NCI-H345 treated with DMSO at 0.1 percent for 48 hours (cell line): ENCODE measurements around the gene ZNF101.

Experiments used
- DNase-seq: peaks from one replicate; lab custom pipeline; 2025; ENCODE audit not compliant: unreplicated experiment; lab: John Stamatoyannopoulos, UW

ZNF101 gene

DNA sequence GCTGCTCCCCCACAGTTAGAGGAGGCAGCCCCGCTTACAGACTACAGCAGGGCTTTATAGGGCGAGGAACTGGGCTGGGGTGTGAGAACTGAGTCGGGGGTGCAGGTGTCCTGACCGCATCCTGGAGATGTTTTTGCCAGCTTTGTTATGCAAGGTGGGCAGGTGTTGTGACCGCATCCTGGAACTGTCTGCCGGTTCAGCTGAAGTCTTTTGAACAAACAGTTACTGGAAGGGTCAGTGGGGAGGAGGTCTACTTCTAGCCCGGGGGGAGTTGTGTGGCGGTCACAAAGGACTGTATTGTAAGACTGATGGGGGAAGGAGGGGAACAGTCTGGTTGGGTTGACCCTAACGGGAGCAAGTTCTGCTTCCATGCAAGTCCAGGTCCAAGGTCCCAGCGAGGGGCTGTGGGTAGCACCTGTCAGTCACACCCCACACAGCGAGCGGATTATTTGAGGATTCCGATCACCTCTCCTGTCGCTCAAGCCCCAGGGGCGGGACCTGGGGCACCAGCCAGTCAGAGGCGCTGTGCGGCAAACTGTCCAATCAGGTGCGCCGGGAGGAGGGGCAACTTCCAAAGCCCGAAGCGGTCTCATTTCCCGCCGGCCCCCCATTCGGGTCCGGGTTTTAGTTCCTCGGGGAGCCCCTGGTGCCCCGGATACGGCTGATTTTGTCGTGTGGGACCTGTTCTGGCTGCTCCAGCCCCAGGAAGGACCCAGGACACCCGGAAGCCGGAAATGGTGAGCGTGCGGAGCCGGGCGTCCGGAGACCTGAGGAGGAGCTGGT is at the start of gene ZNF101:
TSS of gene ZNF101 (plus strand) at position 610 of the 783 bp plus-strand sequence. CDS start at position 735, 125 bp downstream.
- DNase-seq, result peak; percentile 69

DNA sequence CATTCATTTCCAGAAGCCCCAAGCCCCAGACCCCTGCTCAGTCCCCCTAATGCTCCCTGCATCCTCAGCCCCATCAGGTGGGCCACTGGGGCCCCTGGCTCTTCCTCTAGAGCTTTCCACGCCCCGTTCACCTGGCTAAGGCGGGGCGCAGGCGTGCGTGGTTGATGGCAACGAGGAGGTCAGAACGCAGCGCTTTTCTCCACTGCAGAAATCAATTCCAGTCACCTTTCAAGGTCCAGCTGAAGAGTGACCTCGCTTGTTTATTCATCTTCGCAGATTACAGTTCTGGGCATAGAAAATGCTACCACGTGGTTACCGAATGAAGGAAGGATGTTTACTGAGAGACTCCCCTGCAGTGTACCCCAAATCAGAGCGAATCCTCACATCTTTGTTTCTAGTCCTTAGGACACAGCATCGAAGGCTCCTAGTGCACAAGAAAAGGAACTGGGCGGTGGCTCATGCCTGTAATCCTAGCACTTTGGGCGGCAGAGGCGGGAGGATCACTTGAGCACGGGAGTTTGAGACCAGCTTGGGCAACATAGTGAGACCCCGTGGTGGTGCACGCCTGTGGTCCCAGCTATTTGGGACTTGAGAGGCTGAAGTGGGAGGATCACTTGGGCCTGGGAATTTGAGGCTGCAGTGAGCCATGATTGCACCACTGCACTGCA is 49.3 kb upstream of the ZNF101 start:
- DNase-seq, result no peak

GRCh38 chr19:19619849-19620210 is 48.8 kb upstream of the ZNF101 start:
- no peak for DNase-seq

DNA sequence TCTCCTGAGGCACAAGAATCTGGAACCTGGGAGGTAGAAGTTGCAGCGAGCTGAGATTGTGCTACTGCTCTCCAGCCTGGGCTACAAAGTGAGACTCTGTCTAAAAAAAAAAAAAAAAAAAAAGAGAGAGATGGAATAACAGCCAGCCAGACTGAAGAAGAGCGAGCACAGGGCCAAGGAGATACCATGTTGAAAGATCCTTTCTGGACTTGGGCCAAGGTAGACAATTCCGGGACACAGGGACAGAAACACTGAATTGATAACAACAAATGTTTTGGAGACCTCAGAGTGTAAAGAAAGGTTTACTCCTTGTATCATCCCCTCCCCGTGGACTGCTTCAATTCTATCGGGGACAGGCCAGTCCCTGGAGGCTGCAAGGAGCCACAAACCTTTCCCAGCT is 45.3 kb upstream of the ZNF101 start:
- DNase-seq, result no peak

- DNase-seq, result no peak
Observed at GRCh38 chr19:19624032-19624570, 44.5 kb upstream of the ZNF101 start.

GRCh38 chr19:19626516-19627472 is 41.8 kb upstream of the ZNF101 start:
- no peak for DNase-seq

- DNase-seq, result peak; percentile 51
Observed at GRCh38 chr19:19627621-19628500, 40.8 kb upstream of the ZNF101 start, which contains the start of gene LPAR2. Gene LPAR2 (minus strand): TSS chr19:19628220. CDS start chr19:19627275, 945 bp downstream.

DNA sequence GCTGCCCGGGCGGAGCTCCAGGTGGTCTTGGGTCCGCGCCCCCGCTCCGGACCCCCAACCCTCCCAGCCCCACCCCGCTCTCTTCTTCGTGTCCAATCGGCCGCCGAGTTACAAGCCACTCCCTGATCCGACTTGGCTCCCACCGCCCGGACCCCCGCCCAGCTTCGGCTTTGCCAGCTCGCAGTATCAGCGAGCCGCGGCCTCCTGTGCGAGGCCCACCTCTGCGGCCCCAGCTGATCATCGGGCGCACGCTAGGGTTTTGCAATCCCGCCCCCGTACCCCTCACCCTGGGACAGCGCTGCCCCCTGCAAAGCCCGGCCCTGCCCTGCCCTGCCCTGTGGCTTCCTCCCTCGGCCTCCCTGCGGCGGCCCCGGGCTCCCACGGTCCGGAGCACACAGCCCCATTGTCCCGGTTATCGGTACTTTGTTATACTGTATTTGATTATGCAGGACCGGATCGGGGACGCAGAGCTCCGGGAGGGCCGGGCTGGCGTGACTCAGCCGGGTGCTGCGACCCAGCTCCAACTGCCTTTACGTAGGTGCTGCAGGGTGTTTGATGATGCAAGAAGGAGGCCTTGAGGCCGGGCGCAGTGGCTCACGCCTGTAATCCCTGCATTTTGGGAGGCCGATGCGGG is 40.0 kb upstream of the ZNF101 start:
- peak; percentile 51 for DNase-seq

- DNase-seq, result no peak
Observed at GRCh38 chr19:19630062-19630414, 38.6 kb upstream of the ZNF101 start.

DNA sequence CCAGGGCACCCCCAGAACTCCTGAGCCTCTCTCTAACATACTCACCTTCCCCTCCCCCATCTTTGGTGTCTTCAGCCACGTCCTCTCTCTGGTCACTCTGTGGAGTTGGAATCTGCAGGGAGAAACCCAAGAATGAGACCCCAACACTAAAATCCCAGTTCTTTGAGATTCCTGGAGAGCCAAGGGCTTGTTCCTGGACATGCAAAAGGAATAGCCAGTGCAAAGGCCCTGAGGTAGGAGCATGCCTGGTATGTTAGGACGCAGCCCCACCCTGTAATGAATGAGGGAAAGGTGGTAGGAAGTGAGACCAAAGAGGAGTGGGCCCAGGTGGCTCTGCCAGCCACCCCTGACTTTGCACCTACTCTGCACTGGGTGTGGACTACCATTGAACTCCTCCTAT is 38.2 kb upstream of the ZNF101 start:
- DNase-seq, result no peak

DNA sequence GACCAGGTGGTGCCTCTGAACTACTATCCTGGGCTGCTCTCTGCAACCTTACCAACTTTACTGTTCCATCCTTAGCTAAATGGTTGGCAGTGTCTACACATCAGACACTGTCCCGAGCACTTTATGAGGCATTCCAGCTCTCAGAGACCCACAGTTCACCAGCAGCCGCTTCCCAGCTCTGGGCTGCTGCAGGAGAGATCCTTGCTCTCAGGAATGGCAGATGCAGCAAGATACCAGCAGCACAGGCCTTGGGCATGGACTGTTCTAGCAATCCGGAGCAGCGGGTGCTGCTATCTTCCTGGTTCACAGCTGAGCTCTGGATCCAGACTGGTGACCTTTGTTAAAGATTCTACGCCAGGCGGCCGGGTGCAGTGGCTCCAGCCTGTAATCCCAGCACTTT is 37.3 kb upstream of the ZNF101 start:
- no peak for DNase-seq

GRCh38 chr19:19632661-19633060 is 36.0 kb upstream of the ZNF101 start:
- no peak for DNase-seq

DNA sequence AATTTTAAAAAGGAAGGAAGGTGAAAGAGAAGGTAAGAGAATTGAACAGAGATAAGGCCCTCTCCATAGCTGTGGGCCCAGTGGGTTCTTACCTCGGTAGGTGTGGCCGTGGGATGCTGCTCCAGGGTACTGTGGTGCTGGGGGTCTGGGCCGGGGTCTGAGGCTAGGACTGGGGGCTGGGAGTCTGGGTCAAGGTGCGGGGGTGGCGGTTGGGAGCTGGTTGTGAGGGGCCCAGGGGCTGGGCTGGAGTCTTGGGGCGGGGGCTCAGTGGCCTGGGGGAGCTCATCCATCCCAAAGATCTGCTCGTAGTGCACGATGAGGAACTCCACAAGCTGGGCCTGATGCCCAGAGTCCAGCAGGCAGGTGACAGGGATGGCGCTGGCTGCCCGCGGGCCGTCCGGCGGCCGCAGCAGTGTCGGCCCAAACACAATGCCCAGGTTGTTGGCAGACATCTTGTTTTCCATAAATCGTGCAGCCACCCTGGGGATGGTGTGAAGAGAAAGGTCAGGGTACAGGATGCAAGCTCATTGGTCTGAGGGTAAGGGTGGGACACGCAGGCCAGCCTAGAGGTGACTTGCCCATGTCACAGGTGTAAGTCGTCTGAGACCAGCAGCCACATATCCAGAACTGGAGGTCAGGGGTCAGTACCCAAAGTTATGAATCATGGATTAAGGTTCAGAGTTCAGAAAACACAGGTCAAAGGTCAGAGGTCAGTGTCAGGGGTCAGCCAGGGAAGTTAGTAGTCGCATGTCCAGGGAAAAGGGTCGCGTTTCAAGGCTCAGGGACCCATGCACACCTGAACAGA is 34.7 kb upstream of the ZNF101 start:
- DNase-seq, result no peak

GRCh38 chr19:19634516-19635312 is 33.9 kb upstream of the ZNF101 start:
- DNase-seq, result no peak

DNA sequence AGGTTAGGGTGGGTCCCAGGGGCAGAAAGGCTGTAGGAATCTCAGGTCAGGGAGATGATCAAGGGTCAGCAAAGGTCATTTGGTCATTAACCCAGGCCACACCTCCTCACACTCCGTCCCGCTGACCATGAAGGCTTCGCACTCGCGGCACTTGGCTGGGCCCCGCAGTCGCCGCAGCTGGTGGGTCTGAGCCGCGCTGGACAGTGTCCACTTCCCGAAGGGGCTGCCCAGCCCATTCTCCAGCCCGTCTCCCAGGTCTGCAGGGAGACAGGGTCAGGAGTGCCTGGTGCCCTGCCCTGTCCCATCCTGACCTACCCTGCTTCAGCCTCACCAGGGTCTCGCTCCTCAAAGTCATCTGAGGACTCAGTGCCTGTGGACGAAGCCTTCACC is 33.3 kb upstream of the ZNF101 start:
- DNase-seq, result no peak

DNA sequence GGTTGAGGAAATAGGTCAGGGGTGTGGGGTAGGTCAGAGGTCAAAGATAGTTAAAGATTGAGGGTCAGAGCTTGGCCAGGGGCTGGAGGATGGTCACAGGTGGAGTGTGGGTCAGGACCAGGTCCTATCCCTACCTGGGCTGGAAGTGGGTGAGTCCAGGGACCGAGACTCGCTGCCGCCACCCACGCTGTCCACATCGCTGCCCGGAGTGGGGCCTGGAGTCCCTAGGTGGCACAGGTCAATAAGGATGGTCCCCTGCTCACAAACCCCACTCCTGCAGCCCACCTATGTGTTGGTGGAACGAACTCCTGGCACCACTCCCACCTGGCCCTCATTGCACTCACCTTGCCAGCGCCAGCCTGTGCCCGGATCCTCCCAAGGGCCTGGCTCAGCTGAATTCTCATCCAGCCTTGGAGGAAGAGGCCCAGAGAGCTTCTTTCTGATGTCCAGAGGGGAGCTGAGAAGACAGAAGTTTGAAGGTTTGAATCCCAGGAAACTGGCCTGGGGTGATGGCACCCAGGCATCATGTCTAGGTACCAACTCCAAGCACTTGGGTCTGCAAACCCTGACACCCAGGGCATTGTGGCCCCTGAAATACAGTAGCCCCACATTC is 32.0 kb upstream of the ZNF101 start:
- no peak for DNase-seq

DNA sequence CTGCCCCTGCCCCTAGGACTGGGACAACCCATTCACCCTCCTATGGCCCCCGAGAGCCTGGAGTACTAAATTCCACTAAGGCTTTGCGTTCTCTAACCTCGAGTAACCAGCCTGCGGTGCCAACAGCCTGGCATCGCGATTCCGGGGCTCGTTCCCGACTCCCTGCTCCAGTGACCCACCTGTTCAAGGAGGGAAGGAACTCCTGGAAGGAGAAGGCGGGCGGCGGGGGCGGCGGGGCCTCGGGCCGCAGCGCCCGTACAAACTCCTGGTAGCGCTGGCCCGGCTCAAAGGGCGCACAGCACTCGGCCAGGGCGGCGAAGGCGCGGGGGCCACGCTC is 31.5 kb upstream of the ZNF101 start:
- no peak for DNase-seq
